ENCODE measurements around the gene TBKBP1.

- no peak for TF ChIP-seq CTCF (IDR thresholded peaks at IDR 0.05)
- TF ChIP-seq EZH2 (IDR thresholded peaks at IDR 0.05) = no peak
Measured at GRCh38 chr17:47711366-47712099, 17.6 kb downstream of the TBKBP1 start.

Data from neural progenitor cell (in vitro differentiated cells).